Measurements from ENCODE around the gene RARG.

RARG gene

DNA sequence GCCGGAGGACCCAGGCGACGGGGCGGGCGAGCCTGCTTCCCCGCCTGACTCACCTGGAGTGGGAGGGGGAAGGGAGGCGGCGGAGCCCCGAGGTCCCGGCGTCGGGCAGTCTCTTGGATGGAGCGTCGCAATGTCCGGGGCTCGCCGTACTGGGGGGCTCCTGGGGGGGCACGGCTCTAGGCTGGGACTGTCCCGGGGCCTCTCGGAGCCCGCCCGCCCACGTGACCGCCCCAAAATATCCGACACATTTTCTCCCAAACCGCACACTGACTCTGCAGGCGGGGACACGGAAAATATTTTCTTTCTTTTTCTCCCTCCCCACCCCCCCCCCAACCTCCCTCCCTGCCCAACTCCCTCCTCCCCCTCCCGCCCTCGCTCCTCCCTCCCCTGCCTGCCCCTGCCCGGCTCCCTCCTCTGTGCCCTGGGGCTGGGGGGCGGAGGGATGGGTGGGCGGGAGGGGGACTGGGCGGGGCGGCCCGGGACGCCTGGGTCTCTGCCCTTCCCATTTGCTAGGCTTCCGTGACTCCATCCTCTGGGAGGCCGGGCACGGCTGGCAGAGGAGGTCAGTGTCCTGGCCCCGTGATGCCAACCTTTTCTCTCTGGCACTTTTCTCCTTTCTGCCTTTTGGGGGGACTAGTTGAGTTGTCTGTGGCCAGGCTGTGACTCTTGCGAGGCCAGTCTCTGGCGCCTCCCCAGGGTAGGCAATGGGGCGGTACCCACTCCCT lies at the start of gene RARG:
TSS of gene RARG (minus strand) at position 289 of the 725 bp plus-strand sequence. CDS start 4,664 bp downstream, outside the sequence.
- peak; percentile 78 for DNase-seq

- no peak for DNase-seq
Measured at GRCh38 chr12:53279888-53280498, 48.0 kb upstream of the RARG start.

- no peak for DNase-seq
Measured at GRCh38 chr12:53279283-53279869, 47.4 kb upstream of the RARG start.

DNA sequence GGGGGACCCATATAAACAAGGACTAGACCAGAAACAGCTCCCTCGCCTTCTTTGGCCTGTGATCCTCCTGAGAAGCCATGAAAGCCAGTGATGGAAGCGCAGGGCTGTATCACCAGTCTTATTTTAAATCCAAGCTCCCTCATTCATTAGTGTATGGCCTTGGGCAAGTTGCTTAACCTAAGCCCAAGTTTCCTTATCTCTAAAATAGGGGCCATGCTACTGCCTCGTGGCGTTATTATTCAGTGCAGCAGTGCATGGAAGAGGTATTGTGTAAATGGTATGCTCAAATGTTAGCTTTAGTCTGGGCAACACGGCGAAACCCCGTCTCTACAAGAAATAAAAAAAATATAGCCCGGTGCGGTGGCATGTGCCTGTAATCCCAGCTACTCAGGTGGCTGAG lies 46.0 kb upstream of the RARG start:
- no peak for DNase-seq

- DNase-seq, result no peak
Measured at GRCh38 chr12:53276511-53276910, 44.5 kb upstream of the RARG start.

GRCh38 chr12:53274445-53274844 lies 42.4 kb upstream of the RARG start:
- DNase-seq, result no peak

DNA sequence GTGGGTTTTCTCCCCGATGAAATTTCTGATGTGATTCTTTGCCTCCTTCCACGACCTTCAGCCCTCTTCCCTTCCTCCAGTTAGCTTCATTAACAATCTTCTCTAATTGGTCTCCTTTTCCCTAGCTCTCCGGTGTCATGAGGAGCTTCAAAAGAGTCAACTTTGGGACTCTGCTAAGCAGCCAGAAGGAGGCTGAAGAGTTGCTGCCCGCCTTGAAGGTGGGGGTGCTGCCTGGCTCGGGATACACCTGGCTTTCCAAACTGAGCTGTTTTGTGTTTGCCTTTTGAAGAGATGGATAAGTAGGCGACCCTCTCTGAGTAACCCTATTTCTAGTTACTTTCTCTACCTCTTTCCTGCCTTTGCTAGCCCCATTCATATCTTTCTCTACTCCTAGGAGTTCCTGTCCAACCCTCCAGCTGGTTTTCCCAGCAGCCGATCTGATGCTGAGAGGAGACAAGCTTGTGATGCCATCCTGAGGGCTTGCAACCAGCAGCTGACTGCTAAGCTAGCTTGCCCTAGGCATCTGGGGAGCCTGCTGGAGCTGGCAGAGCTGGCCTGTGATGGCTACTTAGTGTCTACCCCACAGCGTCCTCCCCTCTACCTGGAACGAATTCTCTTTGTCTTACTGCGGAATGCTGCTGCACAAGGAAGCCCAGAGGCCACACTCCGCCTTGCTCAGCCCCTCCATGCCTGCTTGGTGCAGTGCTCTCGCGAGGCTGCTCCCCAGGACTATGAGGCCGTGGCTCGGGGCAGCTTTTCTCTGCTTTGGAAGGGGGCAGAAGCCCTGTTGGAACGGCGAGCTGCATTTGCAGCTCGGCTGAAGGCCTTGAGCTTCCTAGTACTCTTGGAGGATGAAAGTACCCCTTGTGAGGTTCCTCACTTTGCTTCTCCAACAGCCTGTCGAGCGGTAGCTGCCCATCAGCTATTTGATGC lies 36.9 kb upstream of the RARG start:
- no peak for DNase-seq

GRCh38 chr12:53267999-53268629 lies 36.1 kb upstream of the RARG start, which contains the start of gene ESPL1:
Gene ESPL1, plus strand, starts transcription at chr12:53268299. Its CDS starts 468 bp downstream, at chr12:53268767.
- DNase-seq, result peak; percentile 78

DNA sequence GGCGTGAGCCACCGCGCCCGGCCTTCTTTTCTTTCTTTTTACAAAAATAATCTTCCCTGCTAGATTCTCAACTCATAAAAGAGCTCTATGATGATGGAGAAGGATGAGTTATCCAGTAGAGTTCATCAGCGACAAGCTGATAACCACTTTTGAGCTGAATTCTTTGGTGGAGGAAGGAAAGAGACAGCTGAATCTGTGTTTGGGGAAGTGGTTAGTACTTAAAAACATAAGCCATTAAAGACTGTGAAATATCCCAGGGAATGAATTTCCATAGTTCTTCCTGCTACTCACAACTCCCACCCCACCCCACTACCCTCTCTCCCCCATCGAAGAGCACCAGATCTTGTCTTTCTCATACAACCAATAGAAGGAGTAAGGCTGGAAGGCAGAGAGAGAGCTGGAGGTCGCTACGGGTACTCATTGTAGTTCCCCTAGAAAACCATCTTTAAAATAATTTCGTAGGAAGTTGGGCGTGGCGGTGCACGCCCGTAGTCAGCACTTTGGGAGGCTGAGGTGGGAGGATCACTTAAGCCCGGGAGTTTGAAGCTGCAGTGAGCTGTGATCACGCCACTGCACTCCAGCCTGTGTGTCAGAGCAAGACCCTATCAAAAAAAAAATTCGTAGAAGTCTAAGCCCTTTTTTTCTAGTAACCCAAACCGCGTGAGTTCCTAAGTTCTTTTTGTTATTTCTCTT lies 35.4 kb upstream of the RARG start:
- no peak for DNase-seq

- no peak for DNase-seq
Measured at GRCh38 chr12:53265783-53266182, 33.8 kb upstream of the RARG start.

DNA sequence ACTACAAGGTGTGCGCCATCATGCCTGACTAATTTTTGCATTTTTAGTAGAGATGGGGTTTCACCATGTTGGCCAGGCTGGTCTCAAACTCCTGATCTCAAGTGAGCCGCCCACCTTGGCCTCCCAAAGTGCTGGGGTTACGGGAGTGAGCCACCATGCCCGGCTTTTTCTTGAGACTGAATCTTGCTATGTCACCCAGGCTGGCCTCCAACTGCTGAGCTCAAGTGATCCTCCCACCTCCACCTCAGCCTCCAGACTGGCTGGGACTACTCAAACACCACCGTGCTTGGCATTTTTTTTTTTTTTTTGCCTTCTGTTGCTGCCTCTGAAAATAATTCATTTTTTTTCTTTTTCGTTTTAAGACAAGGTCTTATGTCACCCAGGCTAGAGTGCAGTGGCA lies 27.9 kb upstream of the RARG start:
- DNase-seq, result no peak

GRCh38 chr12:53258541-53259539 lies 26.8 kb upstream of the RARG start:
- DNase-seq, result no peak

DNA sequence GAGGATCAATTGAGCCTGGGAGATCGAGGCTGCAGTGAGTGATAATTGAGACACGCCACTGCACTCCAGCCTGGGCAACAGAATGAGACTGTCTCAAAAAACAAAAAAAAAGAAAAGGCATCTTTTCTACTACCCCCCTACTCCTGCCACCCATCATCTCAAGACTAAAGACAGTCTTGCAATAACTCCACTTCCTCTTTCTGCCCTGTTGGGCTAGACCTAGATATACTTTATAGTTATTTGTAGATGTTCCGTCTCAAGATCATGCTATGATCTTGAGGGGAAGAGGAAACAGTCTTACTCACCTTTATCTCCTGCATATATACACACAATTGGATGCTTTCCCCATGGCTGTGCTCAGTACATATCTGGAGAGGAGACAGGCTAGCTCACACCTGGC lies 24.0 kb upstream of the RARG start:
- no peak for DNase-seq

DNA sequence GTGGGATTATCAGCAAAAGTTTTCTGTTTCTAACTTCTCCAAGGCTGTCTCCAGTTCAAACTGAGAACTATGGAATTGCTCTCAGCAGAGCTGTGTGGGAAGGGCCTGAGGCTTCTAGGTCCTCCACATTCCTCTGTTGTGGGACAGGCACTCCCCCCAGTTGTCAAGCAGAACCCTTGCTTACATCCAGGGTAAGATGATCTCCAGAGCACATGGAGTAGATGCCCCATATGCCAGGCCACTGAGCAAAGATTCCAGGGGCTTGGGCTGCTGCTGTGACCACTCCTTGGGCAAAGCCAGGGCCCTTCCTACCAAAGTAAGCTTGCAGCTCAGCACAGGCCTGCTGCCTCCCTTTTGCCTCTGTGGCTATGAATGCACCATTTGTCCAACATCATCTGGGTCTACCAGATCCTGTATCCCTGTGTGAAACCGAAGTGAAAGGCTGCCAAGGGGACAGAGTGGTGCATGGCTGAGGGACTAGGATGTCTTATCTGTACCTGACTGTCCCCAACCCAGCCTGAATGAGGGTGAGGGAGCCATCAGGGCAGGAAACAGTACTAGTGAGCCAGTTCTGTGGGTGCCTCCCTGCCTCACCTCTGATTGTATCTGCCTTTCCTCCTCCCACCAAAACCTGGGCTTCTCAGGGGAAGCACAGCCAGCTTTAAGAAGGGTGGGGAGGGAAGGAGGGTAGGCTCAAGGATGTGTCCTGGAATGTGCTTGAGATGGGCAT lies 23.0 kb upstream of the RARG start:
- DNase-seq, result no peak

GRCh38 chr12:53253298-53253697 lies 21.3 kb upstream of the RARG start:
- no peak for DNase-seq

- no peak for DNase-seq
Measured at GRCh38 chr12:53252349-53252916, 20.4 kb upstream of the RARG start.

DNA sequence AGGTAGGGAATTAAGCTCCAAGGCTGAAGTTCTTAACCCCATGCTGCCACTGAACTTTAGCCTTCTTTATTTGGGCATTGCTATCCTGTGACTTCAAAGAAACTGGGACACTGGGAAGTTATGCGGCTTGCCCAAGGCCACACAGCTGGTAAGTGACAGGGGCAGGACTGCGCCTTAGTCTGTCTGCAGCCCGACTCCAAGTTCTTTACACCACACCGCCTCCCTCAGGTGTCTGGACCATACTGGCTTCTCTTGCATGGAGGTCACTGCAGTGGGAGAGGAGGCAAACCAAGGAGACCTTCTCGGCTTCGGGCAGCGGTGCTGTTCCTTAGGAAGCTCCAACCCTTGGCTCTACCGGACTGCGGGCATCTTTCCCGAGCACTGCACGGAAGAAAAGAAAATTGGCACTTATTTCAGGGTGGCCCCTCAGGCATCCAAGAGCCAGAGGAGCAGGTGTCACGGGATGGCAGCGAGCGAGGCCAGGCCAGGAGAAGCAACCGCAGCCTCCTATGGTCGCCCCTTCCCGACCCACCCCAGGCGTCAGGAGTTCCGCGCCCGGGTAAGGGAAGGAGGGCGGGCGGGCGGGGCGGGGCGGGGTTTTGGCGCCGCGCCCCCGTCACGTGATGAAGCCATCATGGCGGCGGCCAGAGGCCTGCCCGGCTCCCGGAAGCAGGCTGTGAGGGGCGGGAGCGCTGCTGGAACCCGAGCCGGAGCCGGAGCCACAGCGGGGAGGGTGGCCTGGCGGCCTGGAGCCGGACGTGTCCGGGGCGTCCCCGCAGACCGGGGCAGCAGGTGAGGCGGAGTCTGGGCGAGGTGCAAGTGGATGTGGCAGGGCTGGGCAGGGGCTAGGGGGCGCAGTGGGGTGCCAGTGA lies 19.7 kb upstream of the RARG start:
- peak; percentile 74 for DNase-seq

DNA sequence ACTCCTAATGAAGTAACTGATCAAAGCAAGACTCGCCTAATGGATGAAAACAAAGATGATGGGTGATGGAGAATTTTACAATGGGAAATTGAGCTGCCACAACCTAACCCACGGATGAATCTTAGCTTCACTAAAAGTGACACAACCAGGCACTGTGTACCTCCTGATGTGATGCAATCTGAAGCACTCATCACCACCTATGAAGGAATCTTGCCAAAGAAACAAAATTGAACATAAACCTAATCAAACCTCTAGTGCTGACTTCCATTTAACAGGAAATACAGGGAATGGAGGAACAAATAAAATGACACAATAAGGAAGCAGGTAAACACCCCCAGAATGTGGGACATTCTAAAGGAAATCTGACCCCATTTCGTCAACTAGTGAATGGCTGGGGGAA lies 13.3 kb upstream of the RARG start:
- DNase-seq, result no peak

DNA sequence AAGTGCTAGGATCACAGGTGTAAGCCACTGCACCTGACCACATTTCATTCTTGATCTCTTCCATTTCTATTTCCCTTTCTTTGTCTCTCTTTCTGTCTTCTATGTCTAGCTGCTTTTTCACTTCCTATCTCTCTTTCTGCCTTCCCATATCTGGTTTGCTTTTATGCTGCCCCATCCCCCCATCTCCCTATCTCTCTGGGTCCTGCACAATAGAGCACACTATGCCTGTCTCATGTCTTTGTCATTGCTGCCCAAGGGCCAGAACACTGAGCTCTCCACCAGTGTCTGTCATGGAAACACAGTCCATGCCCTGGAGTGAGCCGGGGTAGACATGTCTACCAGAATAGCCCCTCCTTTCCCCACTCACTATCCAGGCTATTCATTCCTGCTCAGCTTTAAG lies 12.3 kb upstream of the RARG start:
- DNase-seq, result no peak

All from fibroblast of skin of right biceps (primary cell).